GM18499 (cell line): ENCODE data around the gene LRRC32.
"Not testable (repeated sequence)": the region's sequence is repeated elsewhere in the genome, so short reads cannot be mapped to it uniquely, and the experiment has no call there.

Experiments
- ATAC-seq: cut with Tn5 transposase; IDR thresholded peaks from one replicate; pipeline ENCODE4 v1.9.1; 2021; ENCODE audit warnings: moderate number of reproducible peaks; ENCODE audit not compliant: insufficient read depth, unreplicated experiment

The LRRC32 gene

GRCh38 chr11:76654298-76654851 is 16.2 kb downstream of the LRRC32 start:
- ATAC-seq: no peak

GRCh38 chr11:76653674-76654284 is 16.8 kb downstream of the LRRC32 start:
- ATAC-seq: no peak

GRCh38 chr11:76653012-76653673 is 17.4 kb downstream of the LRRC32 start:
- no peak for ATAC-seq

GRCh38 chr11:76649851-76650372 is 20.6 kb downstream of the LRRC32 start:
- no peak for ATAC-seq

- no peak for ATAC-seq
These were observed 21.5 kb downstream of the LRRC32 start for GRCh38 chr11:76649011-76649410.

GRCh38 chr11:76648061-76648460 is 22.5 kb downstream of the LRRC32 start:
- no peak for ATAC-seq

- no peak for ATAC-seq
These were observed 23.5 kb downstream of the LRRC32 start for GRCh38 chr11:76646882-76647534.

- no peak for ATAC-seq
These were observed 26.0 kb downstream of the LRRC32 start for GRCh38 chr11:76644591-76644990.

- not testable (repeated sequence) for ATAC-seq
These were observed 26.8 kb downstream of the LRRC32 start for GRCh38 chr11:76643711-76644110.

GRCh38 chr11:76642341-76642740 is 28.2 kb downstream of the LRRC32 start:
- no peak for ATAC-seq

- ATAC-seq: no peak
These were observed 28.6 kb downstream of the LRRC32 start for GRCh38 chr11:76641905-76642304.

- no peak for ATAC-seq
These were observed 30.0 kb downstream of the LRRC32 start for GRCh38 chr11:76640501-76640900.

GRCh38 chr11:76639621-76640020 is 30.9 kb downstream of the LRRC32 start:
- no peak for ATAC-seq

- no peak for ATAC-seq
These were observed 32.0 kb downstream of the LRRC32 start for GRCh38 chr11:76638270-76639197.

- no peak for ATAC-seq
These were observed 32.9 kb downstream of the LRRC32 start for GRCh38 chr11:76637491-76638269.

- no peak for ATAC-seq
These were observed 33.6 kb downstream of the LRRC32 start for GRCh38 chr11:76636826-76637460.

- no peak for ATAC-seq
These were observed 34.4 kb downstream of the LRRC32 start for GRCh38 chr11:76635991-76636738.

- no peak for ATAC-seq
These were observed 35.7 kb downstream of the LRRC32 start for GRCh38 chr11:76634886-76635285.
